ENCODE results near the gene DST. TPM values are rescaled to one million over a fixed set of nuclear protein-coding genes. Genes with fewer than 3 reads are reported as not detected.
A peak's percentile ranks its signal among the peaks of the same experiment; 100 is the strongest.

DST gene
- total RNA-seq: 183 TPM

DNA sequence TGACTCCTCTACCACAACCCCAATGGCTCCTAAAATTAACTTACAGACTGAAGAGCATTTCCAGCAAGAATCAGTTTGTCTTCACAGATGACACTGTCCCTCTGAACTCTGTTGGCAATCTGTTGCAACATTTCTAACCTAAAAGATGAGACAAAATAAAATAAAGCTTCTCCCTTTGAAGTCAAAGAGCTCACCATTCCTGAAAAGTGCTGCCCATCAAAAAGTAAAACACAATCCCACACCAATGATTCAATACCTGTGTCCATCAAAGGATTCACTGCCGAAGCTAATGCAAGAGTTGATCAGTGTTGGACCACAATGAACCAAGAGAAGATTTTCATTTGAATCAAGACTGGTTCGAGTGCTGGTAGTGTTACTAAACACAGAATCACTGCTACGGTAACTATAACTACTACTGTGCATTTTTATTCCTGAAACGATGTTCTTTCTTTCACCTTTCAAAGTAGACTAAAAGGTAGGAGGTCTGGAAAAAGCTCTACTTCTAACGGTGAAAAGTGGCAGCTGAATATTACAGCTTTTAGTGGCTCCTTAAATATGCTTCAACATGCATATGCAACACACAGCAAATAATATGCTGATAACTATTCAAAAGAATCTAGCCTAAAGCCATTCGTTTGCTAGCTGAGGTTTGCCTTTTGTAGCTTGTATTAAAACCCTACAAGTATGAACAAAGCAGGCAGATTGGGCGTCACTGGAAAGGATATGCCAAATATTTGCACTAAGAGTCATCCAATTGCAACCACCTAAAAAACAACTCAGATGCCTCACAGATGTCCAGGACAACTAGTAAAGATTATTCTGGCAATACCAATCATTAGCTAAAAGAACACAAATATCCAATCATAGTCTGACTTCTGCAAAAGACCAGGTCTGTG lies at the start of gene DST:
Gene DST (minus strand): TSS at position 524 of the 896 bp plus-strand sequence.
- Histone ChIP-seq H3K27ac (ENCODE audit: low read depth, low read length) (peak within 1 kb of the TSS; percentile 21), H3K27me3 (ENCODE audit: control insufficient read depth in 3 of 3, insufficient read depth in 3 of 3, low read length in 3 of 3) (no peaks in the 10 kb centered on the region), H3K9me3 (ENCODE audit: control insufficient read depth in 3 of 3, low read length in 3 of 3) (no peaks in the 10 kb centered on the region), H3K36me3 (ENCODE audit: control insufficient read depth in 3 of 3, insufficient read depth in 3 of 3, low read length in 3 of 3) (peaks cover 11 to 41% (median 30%) of the 10 kb centered on the region in 3 donors), H3K4me3 (ENCODE audit: low read length in 3 of 3) (no peak within 1 kb of the TSS), H3K9ac (ENCODE audit: low read depth in 1 of 3, low read length in 3 of 3) (no peak within 1 kb of the TSS), H3K4me1 (ENCODE audit: control insufficient read depth in 3 of 3, insufficient read depth in 3 of 3, low read length in 3 of 3) (no peaks in the 10 kb centered on the region)

DNA sequence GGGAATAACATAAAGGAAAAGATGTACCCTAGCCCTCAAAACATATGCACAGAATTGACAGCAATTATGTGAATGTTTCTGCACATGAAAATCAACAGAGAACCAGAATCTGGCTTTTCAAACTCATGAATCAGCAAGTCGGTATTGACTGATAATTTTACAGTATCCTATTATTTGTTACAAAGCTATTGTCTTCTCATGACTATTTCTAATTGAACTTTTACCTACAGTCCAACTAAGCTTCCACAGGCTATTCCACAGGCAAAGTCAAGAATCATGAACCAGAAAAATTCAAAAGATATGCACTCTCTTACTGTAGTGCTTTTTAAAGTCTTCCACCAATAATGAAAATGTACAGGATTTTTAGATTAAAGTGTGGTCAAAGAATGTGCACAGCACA lies 49.1 kb upstream of the DST start:
- peak overlapping the region; percentile 91 for H3K27ac ChIP-seq (ENCODE audit: low read depth, low read length)

DNA sequence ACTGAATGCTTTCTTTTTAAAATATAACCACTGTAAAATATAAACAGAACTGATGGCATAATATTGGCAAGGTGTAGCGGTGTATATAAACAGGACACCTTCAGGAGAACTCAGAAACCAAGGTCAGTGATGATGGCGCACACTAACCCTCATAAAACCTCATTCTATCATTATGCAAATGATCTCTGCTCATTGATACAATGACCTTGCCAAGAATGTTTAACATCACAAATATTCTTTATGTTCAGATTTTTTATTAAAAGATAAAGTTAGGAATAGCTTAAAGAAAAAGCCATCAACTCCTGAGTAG lies 48.6 kb upstream of the DST start:
- peak overlapping the region; percentile 36 to 79 (median 75) for H3K9ac ChIP-seq (ENCODE audit: low read depth in 1 of 3, low read length in 3 of 3)
- H3K27ac ChIP-seq (ENCODE audit: low read depth, low read length): peak overlapping the region; percentile 91
- peaks cover 17 to 39% (median 28%) of the 10 kb centered on the region in 3 donors for H3K4me1 ChIP-seq (ENCODE audit: control insufficient read depth in 3 of 3, insufficient read depth in 3 of 3, low read length in 3 of 3)
- no peaks in the 10 kb centered on the region for H3K36me3 ChIP-seq (ENCODE audit: control insufficient read depth in 3 of 3, insufficient read depth in 3 of 3, low read length in 3 of 3)
- H3K27me3 ChIP-seq (ENCODE audit: control insufficient read depth in 3 of 3, insufficient read depth in 3 of 3, low read length in 3 of 3): no peaks in the 10 kb centered on the region
- no peaks in the 10 kb centered on the region for H3K9me3 ChIP-seq (ENCODE audit: control insufficient read depth in 3 of 3, low read length in 3 of 3)
- H3K4me3 ChIP-seq (ENCODE audit: low read length in 3 of 3): peak overlapping the region; percentile 57 to 63 (median 61)

More for the DNA sequence above, 49.1 kb upstream of the DST start:
- Histone ChIP-seq H3K36me3 (ENCODE audit: control insufficient read depth in 3 of 3, insufficient read depth in 3 of 3, low read length in 3 of 3) (no peaks in the 10 kb centered on the region), H3K9me3 (ENCODE audit: control insufficient read depth in 3 of 3, low read length in 3 of 3) (no peaks in the 10 kb centered on the region), H3K27me3 (ENCODE audit: control insufficient read depth in 3 of 3, insufficient read depth in 3 of 3, low read length in 3 of 3) (no peaks in the 10 kb centered on the region), H3K9ac (ENCODE audit: low read depth in 1 of 3, low read length in 3 of 3) (peak overlapping the region; percentile 59 to 79 (median 75)), H3K4me3 (ENCODE audit: low read length in 3 of 3) (peak overlapping the region; percentile 61 to 63 (median 62)), H3K4me1 (ENCODE audit: control insufficient read depth in 3 of 3, insufficient read depth in 3 of 3, low read length in 3 of 3) (peaks cover 17 to 38% (median 28%) of the 10 kb centered on the region in 3 donors)

GRCh38 chr6:56690519-56691285 lies 48.0 kb upstream of the DST start:
- H3K27me3 ChIP-seq (ENCODE audit: control insufficient read depth in 3 of 3, insufficient read depth in 3 of 3, low read length in 3 of 3): no peaks in the 10 kb centered on the region
- peaks cover 17 to 41% (median 28%) of the 10 kb centered on the region in 3 donors for H3K4me1 ChIP-seq (ENCODE audit: control insufficient read depth in 3 of 3, insufficient read depth in 3 of 3, low read length in 3 of 3)
- no peaks in the 10 kb centered on the region for H3K36me3 ChIP-seq (ENCODE audit: control insufficient read depth in 3 of 3, insufficient read depth in 3 of 3, low read length in 3 of 3)
- H3K27ac ChIP-seq (ENCODE audit: low read depth, low read length): peak overlapping the region; percentile 91
- peak overlapping the region; percentile 57 to 63 (median 61) for H3K4me3 ChIP-seq (ENCODE audit: low read length in 3 of 3)
- H3K9ac ChIP-seq (ENCODE audit: low read depth in 1 of 3, low read length in 3 of 3): peak overlapping the region in 2 of 3 donors; percentile 15 to 75
- no peaks in the 10 kb centered on the region for H3K9me3 ChIP-seq (ENCODE audit: control insufficient read depth in 3 of 3, low read length in 3 of 3)

DNA sequence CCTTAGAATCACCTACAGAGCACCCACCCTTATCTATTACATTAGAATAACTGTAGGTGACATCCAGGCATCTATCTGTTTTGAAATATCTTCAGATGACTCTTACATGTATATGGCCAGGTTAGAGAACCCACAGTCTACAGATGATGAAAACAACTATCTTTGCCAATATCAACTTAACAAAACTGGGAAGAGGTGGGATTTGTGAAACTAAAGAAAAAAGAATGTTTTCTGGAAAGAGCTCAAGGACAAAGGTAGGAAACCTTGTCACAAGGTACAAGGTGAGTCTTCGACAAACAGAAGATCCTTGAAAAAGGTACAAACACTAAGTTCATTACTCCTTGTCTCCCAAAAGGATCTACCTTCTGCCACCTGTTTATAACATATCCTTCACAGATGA lies 47.0 kb upstream of the DST start:
- Histone ChIP-seq H3K4me1 (ENCODE audit: control insufficient read depth in 3 of 3, insufficient read depth in 3 of 3, low read length in 3 of 3) (peaks cover 17 to 46% (median 28%) of the 10 kb centered on the region in 3 donors), H3K36me3 (ENCODE audit: control insufficient read depth in 3 of 3, insufficient read depth in 3 of 3, low read length in 3 of 3) (no peaks in the 10 kb centered on the region), H3K27ac (ENCODE audit: low read depth, low read length) (peak overlapping the region; percentile 91), H3K9me3 (ENCODE audit: control insufficient read depth in 3 of 3, low read length in 3 of 3) (no peaks in the 10 kb centered on the region), H3K27me3 (ENCODE audit: control insufficient read depth in 3 of 3, insufficient read depth in 3 of 3, low read length in 3 of 3) (no peaks in the 10 kb centered on the region), H3K4me3 (ENCODE audit: low read length in 3 of 3) (peak overlapping the region in 2 of 3 donors; percentile 16 to 63), H3K9ac (ENCODE audit: low read depth in 1 of 3, low read length in 3 of 3) (peak overlapping the region in 1 of 3 donors; percentile 3)

GRCh38 chr6:56689114-56689513 lies 46.4 kb upstream of the DST start:
- Histone ChIP-seq H3K9me3 (ENCODE audit: control insufficient read depth in 3 of 3, low read length in 3 of 3) (no peaks in the 10 kb centered on the region), H3K36me3 (ENCODE audit: control insufficient read depth in 3 of 3, insufficient read depth in 3 of 3, low read length in 3 of 3) (no peaks in the 10 kb centered on the region), H3K4me1 (ENCODE audit: control insufficient read depth in 3 of 3, insufficient read depth in 3 of 3, low read length in 3 of 3) (peaks cover 22 to 50% (median 33%) of the 10 kb centered on the region in 3 donors), H3K9ac (ENCODE audit: low read depth in 1 of 3, low read length in 3 of 3) (peak overlapping the region in 1 of 3 donors; percentile 3), H3K4me3 (ENCODE audit: low read length in 3 of 3) (peak overlapping the region in 2 of 3 donors; percentile 16 to 23), H3K27ac (ENCODE audit: low read depth, low read length) (peak overlapping the region; percentile 91), H3K27me3 (ENCODE audit: control insufficient read depth in 3 of 3, insufficient read depth in 3 of 3, low read length in 3 of 3) (no peaks in the 10 kb centered on the region)

- Histone ChIP-seq H3K36me3 (ENCODE audit: control insufficient read depth in 3 of 3, insufficient read depth in 3 of 3, low read length in 3 of 3) (no peaks in the 10 kb centered on the region), H3K4me3 (ENCODE audit: low read length in 3 of 3) (no peak overlapping the region), H3K9ac (ENCODE audit: low read depth in 1 of 3, low read length in 3 of 3) (no peak overlapping the region), H3K27me3 (ENCODE audit: control insufficient read depth in 3 of 3, insufficient read depth in 3 of 3, low read length in 3 of 3) (no peaks in the 10 kb centered on the region), H3K4me1 (ENCODE audit: control insufficient read depth in 3 of 3, insufficient read depth in 3 of 3, low read length in 3 of 3) (peaks cover 23 to 50% (median 36%) of the 10 kb centered on the region in 3 donors), H3K9me3 (ENCODE audit: control insufficient read depth in 3 of 3, low read length in 3 of 3) (no peaks in the 10 kb centered on the region), H3K27ac (ENCODE audit: low read depth, low read length) (peak overlapping the region; percentile 91)
Observed at GRCh38 chr6:56688521-56688920, 45.8 kb upstream of the DST start.

DNA sequence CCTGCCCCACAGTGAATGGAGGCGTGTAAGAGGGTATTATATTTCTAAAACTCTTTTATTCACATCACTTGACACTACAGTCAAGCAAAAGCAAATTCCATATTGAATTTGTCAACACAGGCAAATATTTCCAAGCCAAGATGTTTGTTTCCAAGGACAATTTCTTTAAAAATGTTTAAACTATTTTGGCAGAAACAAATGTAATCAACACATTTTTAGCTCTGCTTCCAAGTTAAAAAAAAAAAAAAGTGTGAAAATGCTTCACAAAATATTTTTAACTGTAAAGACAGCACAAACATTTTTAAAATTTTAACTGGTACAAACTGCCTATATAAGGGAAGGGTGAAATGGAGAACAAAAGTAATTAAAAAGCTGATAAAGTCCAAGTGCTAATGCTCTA lies 44.9 kb upstream of the DST start:
- peak overlapping the region; percentile 91 for H3K27ac ChIP-seq (ENCODE audit: low read depth, low read length)
- H3K4me1 ChIP-seq (ENCODE audit: control insufficient read depth in 3 of 3, insufficient read depth in 3 of 3, low read length in 3 of 3): peaks cover 30 to 56% (median 39%) of the 10 kb centered on the region in 3 donors

DNA sequence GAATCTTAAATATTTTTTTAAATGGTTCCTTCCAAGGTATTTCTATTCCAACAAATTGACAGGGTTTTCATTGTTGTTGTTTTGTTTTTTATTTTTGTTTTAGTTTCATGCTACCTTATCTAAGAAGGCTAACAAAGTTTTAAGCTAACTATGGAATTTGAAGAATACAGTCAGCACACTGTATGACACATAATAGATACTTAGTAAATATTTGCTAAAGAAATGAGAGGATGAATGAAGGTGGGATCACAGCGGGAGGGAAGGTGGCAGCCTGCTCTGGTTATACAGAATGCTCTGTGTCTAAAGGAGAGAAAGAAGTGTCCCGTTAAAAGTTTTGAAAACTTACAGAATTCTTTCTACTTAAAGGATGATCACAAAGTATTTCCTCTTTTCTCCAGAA lies 43.7 kb upstream of the DST start:
- Histone ChIP-seq H3K27ac (ENCODE audit: low read depth, low read length) (peak overlapping the region; percentile 91), H3K4me3 (ENCODE audit: low read length in 3 of 3) (no peak overlapping the region), H3K9me3 (ENCODE audit: control insufficient read depth in 3 of 3, low read length in 3 of 3) (no peaks in the 10 kb centered on the region), H3K27me3 (ENCODE audit: control insufficient read depth in 3 of 3, insufficient read depth in 3 of 3, low read length in 3 of 3) (no peaks in the 10 kb centered on the region), H3K36me3 (ENCODE audit: control insufficient read depth in 3 of 3, insufficient read depth in 3 of 3, low read length in 3 of 3) (no peaks in the 10 kb centered on the region), H3K9ac (ENCODE audit: low read depth in 1 of 3, low read length in 3 of 3) (no peak overlapping the region), H3K4me1 (ENCODE audit: control insufficient read depth in 3 of 3, insufficient read depth in 3 of 3, low read length in 3 of 3) (peaks cover 33 to 63% (median 42%) of the 10 kb centered on the region in 3 donors)

More for the DNA sequence above, 44.9 kb upstream of the DST start:
- Histone ChIP-seq H3K9me3 (ENCODE audit: control insufficient read depth in 3 of 3, low read length in 3 of 3) (no peaks in the 10 kb centered on the region), H3K4me3 (ENCODE audit: low read length in 3 of 3) (no peak overlapping the region), H3K27me3 (ENCODE audit: control insufficient read depth in 3 of 3, insufficient read depth in 3 of 3, low read length in 3 of 3) (no peaks in the 10 kb centered on the region), H3K9ac (ENCODE audit: low read depth in 1 of 3, low read length in 3 of 3) (no peak overlapping the region), H3K36me3 (ENCODE audit: control insufficient read depth in 3 of 3, insufficient read depth in 3 of 3, low read length in 3 of 3) (no peaks in the 10 kb centered on the region)

Measured in skeletal muscle tissue (tissue), 4 donors.